ENCODE data around the gene PRDM15.

DNA sequence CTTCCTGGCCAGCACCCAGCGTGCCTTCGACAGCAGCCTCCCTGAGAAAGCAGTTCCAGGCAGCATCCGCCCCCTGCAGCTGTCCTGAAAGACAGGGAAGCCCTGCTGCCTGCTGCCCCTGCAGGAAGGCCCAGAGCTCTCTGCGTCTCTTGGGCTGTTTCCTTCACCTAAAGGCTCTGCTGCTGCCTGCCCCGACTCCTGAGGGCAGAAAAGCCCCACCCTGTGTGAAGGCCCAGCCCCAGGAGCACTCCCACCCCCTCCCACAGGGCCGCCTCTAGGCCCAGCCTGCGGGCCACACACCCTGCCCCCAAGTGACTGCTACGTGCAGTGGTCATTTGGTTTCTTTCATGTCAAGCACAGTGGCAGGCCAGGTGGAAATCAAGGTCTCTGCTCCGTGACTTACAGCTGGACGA lies 124.7 kb downstream of the PRDM15 start:
- TF ChIP-seq, protein P1, sequence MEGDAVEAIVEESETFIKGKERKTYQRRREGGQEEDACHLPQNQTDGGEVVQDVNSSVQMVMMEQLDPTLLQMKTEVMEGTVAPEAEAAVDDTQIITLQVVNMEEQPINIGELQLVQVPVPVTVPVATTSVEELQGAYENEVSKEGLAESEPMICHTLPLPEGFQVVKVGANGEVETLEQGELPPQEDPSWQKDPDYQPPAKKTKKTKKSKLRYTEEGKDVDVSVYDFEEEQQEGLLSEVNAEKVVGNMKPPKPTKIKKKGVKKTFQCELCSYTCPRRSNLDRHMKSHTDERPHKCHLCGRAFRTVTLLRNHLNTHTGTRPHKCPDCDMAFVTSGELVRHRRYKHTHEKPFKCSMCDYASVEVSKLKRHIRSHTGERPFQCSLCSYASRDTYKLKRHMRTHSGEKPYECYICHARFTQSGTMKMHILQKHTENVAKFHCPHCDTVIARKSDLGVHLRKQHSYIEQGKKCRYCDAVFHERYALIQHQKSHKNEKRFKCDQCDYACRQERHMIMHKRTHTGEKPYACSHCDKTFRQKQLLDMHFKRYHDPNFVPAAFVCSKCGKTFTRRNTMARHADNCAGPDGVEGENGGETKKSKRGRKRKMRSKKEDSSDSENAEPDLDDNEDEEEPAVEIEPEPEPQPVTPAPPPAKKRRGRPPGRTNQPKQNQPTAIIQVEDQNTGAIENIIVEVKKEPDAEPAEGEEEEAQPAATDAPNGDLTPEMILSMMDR (IDR thresholded peaks at IDR 0.05) = no peak
- no peak for TF ChIP-seq POLR2A (IDR thresholded peaks at IDR 0.05)

All from thyroid gland (tissue), 4 donors.